Caco-2 (cell line): ENCODE data around the gene FHOD3. TPM values are rescaled to one million over a fixed set of nuclear protein-coding genes. Genes with fewer than 3 reads are reported as not detected.

ENCODE experiments used
- BruUV-seq: library from RNA; stranded (reverse); fragments of 400-500 nt; replicated peaks from 2 replicates; lab custom pipeline; 2021; lab: Mats Ljungman, UMichigan
- CTCF ChIA-PET: fragments of 300-600 bp; sonication (Branson Sonifier 250); formaldehyde crosslinking; loops from one replicate; lab custom pipeline; 2022; ENCODE audit warnings: antibody characterized with exemption; lab: Charles Lee
- POLR2A ChIA-PET: fragments of 300-600 bp; sonication (Branson Sonifier 250); formaldehyde crosslinking; loops from one replicate; lab custom pipeline; 2022; ENCODE audit warnings: antibody characterized with exemption; lab: Charles Lee
- DNase-seq, 2 experiments: peaks; one replicate each; pipeline versions ENCODE4 v3.0.0 to v3.0.0-alpha.2; 2020 to 2022
- H3K27me3 ChIP-seq: replicated peaks from 2 replicates; pipeline ENCODE4 v1.6.0; 2011; ENCODE audit warnings: low read length; ENCODE audit not compliant: control insufficient read depth, insufficient read depth
- H3K36me3 ChIP-seq: 2 replicates; pipeline ENCODE4 v1.5.1; 2011; ENCODE audit warnings: low read length; ENCODE audit not compliant: control insufficient read depth, insufficient read depth
- H3K4me1 ChIP-seq: fragments of 250-450 bp; sonication (Bioruptor Pico); 2 replicates; pipeline ENCODE4 v1.5.1; 2020; ENCODE audit warnings: mild to moderate bottlenecking
- H3K4me3 ChIP-seq: 2 replicates; pipeline ENCODE4 v1.5.1; 2011; ENCODE audit warnings: low read depth, mild to moderate bottlenecking, control low read depth, low read length
- H3K9me3 ChIP-seq: fragments of 250-450 bp; sonication (Bioruptor Pico); 2 replicates; pipeline ENCODE4 v1.5.1; 2020; ENCODE audit warnings: mild to moderate bottlenecking, moderate library complexity
- H3K27ac Mint-ChIP-seq: one replicate; pipeline ENCODE4 v1.8.0; 2022; ENCODE audit warnings: mixed read lengths; ENCODE audit not compliant: unreplicated experiment
- H3K27me3 Mint-ChIP-seq: one replicate; pipeline ENCODE4 v1.8.0; 2022; ENCODE audit warnings: mixed read lengths; ENCODE audit not compliant: insufficient read depth, unreplicated experiment
- H3K36me3 Mint-ChIP-seq: one replicate; pipeline ENCODE4 v1.8.0; 2022; ENCODE audit warnings: mild to moderate bottlenecking, mixed read lengths; ENCODE audit not compliant: insufficient read depth, unreplicated experiment
- H3K4me1 Mint-ChIP-seq: one replicate; pipeline ENCODE4 v1.8.0; 2022; ENCODE audit warnings: low read depth, mixed read lengths; ENCODE audit not compliant: unreplicated experiment
- H3K4me3 Mint-ChIP-seq: one replicate; pipeline ENCODE4 v1.8.0; 2022; ENCODE audit warnings: mild to moderate bottlenecking, moderate library complexity, mixed read lengths; ENCODE audit not compliant: unreplicated experiment
- H3K9me3 Mint-ChIP-seq: one replicate; pipeline ENCODE4 v1.8.0; 2022; ENCODE audit warnings: mixed read lengths; ENCODE audit not compliant: unreplicated experiment
- intact Hi-C: fragments of 100-400 bp; cut with micrococcal nuclease; formaldehyde crosslinking; loops from one replicate; pipeline ENCODE4 v1.10.0; 2022; ENCODE audit not compliant: unreplicated experiment
- total RNA-seq: library from RNA; stranded (reverse); gene quantifications from 2 replicates; pipeline ENCODE4 v1.2.3, GENCODE V29; 2022
- TF ChIP-seq, protein P1 (sequence below), 2 experiments: fragments of 200-600 bp in 1 of 2; IDR thresholded peaks; 1 replicate in 1 of 2; 2 replicates in 1 of 2; pipeline versions ENCODE4 v1.5.1 to v1.8.0; 2011 to 2022; ENCODE audit warnings: antibody characterized with exemption in 1 of 2, control low read depth in 1 of 2, inconsistent platforms in 1 of 2, low read depth in 1 of 2, low read length in 1 of 2, mild to moderate bottlenecking in 1 of 2, moderate library complexity in 1 of 2; ENCODE audit not compliant: insufficient read depth in 1 of 2, severe bottlenecking in 1 of 2, unreplicated experiment in 1 of 2

FHOD3 gene
- total RNA-seq, 1 experiment from 2014 or later: not detected

DNA sequence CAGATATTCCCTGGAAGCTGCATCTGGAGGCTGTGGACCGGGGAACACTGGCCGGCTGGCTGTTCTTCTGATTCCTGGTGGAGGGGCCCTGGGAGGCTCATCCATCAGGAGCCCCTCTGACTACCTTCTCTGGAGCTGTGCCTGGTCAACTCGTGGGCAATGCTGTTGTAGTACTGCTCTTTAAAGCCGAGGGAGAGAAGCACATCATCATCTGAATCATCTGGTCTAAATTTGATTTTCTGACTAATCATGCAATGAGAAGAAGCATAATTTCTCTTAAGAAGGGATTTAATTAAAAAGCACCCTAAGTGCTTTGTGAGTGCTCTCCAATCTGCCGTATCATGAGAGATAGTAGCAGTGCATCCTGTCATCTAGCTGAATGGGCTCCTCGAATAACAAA is 229.5 kb downstream of the FHOD3 start:
- ChIA-PET POLR2A (no interaction called here), CTCF (no interaction called here)
- Mint-ChIP-seq H3K27me3 (peaks cover 6% of the 10 kb centered on the region), H3K27ac (no peak overlapping the region), H3K36me3 (no peaks in the 10 kb centered on the region), H3K4me3 (no peak overlapping the region), H3K9me3 (no peaks in the 10 kb centered on the region), H3K4me1 (no peaks in the 10 kb centered on the region)
- BruUV-seq: no TSS peak
- intact Hi-C loops: no loop called here
- Histone ChIP-seq H3K4me1 (no peaks in the 10 kb centered on the region), H3K36me3 (no peaks in the 10 kb centered on the region), H3K9me3 (no peaks in the 10 kb centered on the region), H3K27me3 (no peaks in the 10 kb centered on the region), H3K4me3 (no peak overlapping the region)
- no peak for DNase-seq
- TF ChIP-seq, protein P1, sequence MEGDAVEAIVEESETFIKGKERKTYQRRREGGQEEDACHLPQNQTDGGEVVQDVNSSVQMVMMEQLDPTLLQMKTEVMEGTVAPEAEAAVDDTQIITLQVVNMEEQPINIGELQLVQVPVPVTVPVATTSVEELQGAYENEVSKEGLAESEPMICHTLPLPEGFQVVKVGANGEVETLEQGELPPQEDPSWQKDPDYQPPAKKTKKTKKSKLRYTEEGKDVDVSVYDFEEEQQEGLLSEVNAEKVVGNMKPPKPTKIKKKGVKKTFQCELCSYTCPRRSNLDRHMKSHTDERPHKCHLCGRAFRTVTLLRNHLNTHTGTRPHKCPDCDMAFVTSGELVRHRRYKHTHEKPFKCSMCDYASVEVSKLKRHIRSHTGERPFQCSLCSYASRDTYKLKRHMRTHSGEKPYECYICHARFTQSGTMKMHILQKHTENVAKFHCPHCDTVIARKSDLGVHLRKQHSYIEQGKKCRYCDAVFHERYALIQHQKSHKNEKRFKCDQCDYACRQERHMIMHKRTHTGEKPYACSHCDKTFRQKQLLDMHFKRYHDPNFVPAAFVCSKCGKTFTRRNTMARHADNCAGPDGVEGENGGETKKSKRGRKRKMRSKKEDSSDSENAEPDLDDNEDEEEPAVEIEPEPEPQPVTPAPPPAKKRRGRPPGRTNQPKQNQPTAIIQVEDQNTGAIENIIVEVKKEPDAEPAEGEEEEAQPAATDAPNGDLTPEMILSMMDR (IDR thresholded peaks at IDR 0.05; ENCODE audit: insufficient read depth in 1 of 2, low read depth in 1 of 2, low read length in 1 of 2, severe bottlenecking in 1 of 2, unreplicated experiment in 1 of 2): no peak

DNA sequence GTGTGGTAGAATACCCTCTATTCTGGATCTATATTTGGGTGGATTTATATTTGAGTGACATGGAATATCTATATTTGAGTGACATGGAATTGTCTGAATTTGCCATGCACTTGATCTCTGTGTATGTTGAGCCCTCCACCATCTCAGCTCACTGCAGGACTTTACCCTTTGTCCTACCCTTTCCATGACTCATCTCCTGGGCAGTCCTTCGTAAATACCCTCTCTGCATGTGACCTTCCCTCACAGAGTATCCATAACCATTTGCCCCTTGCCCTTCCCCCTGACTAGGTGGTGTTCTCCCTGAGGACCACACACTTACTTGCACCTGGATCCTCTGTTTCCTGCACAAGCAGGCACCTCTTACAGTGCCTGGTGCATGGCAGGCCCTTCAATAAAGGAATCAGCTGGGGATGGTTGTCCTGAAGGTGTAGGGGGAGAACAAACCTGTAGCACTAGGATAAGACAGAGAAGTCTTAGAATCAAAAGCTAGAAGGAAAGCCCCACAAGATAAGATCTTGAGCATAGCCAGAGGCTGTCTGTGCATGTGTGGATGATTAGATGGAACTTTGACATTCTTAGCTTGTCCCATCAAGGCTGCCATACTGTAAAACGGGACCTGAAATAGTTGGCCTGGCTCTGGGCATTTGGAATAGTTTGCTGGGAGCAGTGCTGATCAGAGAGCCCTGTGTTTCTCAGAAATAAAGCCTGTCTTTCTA is 230.4 kb downstream of the FHOD3 start:
- H3K4me1 Mint-ChIP-seq: no peaks in the 10 kb centered on the region
- Histone ChIP-seq H3K36me3 (no peaks in the 10 kb centered on the region), H3K27me3 (no peaks in the 10 kb centered on the region), H3K9me3 (no peaks in the 10 kb centered on the region), H3K4me1 (no peaks in the 10 kb centered on the region), H3K4me3 (no peak overlapping the region)
- TF ChIP-seq, protein P1 (IDR thresholded peaks at IDR 0.05; ENCODE audit: insufficient read depth in 1 of 2, low read depth in 1 of 2, low read length in 1 of 2, severe bottlenecking in 1 of 2, unreplicated experiment in 1 of 2): no peak
- H3K27me3 Mint-ChIP-seq: peaks cover 6% of the 10 kb centered on the region
- no peak for DNase-seq
- H3K4me3 Mint-ChIP-seq: no peak overlapping the region
- no TSS peak for BruUV-seq
- intact Hi-C loops: no loop called here
- H3K27ac Mint-ChIP-seq: no peak overlapping the region
- ChIA-PET CTCF (no interaction called here), POLR2A (no interaction called here)
- H3K9me3 Mint-ChIP-seq: no peaks in the 10 kb centered on the region
- H3K36me3 Mint-ChIP-seq: no peaks in the 10 kb centered on the region

DNA sequence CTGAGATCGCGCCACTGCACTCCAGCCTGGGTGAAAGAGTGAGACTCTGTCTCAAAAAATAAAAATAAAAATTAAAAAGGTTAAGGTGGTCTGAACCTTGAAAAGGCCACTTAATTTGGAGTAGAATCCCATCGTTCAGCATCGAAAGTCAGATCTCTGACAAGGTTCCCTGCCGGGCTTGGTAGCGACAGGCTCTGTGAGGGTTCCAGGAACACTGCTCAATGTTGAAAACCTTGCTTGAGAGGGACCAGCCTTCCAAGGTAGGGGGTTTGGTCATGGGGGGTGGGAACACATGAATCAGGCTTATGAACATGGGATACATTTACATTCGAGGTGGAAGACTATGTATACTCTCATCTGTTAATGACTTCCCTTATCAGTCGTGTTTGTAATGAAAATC is 232.2 kb downstream of the FHOD3 start:
- ChIA-PET CTCF (no interaction called here), POLR2A (no interaction called here)
- H3K4me1 Mint-ChIP-seq: no peaks in the 10 kb centered on the region
- H3K9me3 Mint-ChIP-seq: no peaks in the 10 kb centered on the region
- H3K27me3 Mint-ChIP-seq: peaks cover 6% of the 10 kb centered on the region
- DNase-seq: no peak
- Histone ChIP-seq H3K4me3 (no peak overlapping the region), H3K27me3 (no peaks in the 10 kb centered on the region; the same call in 1 of the 2 replicates), H3K36me3 (no peaks in the 10 kb centered on the region), H3K9me3 (no peaks in the 10 kb centered on the region), H3K4me1 (no peaks in the 10 kb centered on the region)
- no peaks in the 10 kb centered on the region for H3K36me3 Mint-ChIP-seq
- BruUV-seq: no TSS peak
- TF ChIP-seq, protein P1 (IDR thresholded peaks at IDR 0.05; ENCODE audit: insufficient read depth in 1 of 2, low read depth in 1 of 2, low read length in 1 of 2, severe bottlenecking in 1 of 2, unreplicated experiment in 1 of 2): no peak
- intact Hi-C loops: no loop called here
- no peak overlapping the region for H3K27ac Mint-ChIP-seq
- no peak overlapping the region for H3K4me3 Mint-ChIP-seq
